ENCODE data around the gene PLXNA2. TPM values are rescaled to one million over a fixed set of nuclear protein-coding genes. Genes with fewer than 3 reads are reported as not detected.

The PLXNA2 gene
- total RNA-seq (10 to 100 TPM; 13.3 to 28.2 (median 18.4) TPM), polyA plus RNA-seq (10 to 100 TPM in 1 of 2 donors, 1 to 10 TPM in 1; 9.2 to 10.5 TPM)
- long read RNA-seq, donor 1, partial matches to known transcripts: 3 of 5 reads
- long read RNA-seq, donor 1, other reads (novel, unspliced or antisense): 2 of 5 reads
- long read RNA-seq, donor 2, full-length matches to known transcripts: 3 of 18 reads
- long read RNA-seq, donor 2, partial matches to known transcripts: 13 of 18 reads
- long read RNA-seq, donor 2, other reads (novel, unspliced or antisense): 2 of 18 reads
- long read RNA-seq, donor 3, partial matches to known transcripts: 10 of 12 reads
- long read RNA-seq, donor 3, other reads (novel, unspliced or antisense): 1 of 12 reads

GRCh38 chr1:208243967-208244916 is at the start of gene PLXNA2:
PLXNA2 (minus strand) TSS chr1:208244384; CDS start chr1:208217922, 26,462 bp downstream.
- intact Hi-C loops (cut with DNase I): loop anchor here in 8 of 10 donors (1.0 to 10.0 kb wide), 11 partner anchors 42 to 359 kb away; no protein-coding TSS in a partner anchor
- Histone ChIP-seq H3K27ac (peak within 1 kb of the TSS; percentile 74 to 98 (median 92)), H3K4me1 (peaks cover 0 to 63% (median 36%) of the 10 kb centered on the region in 12 donors), H3K9me3 (no peaks in the 10 kb centered on the region), H3K36me3 (no peaks in the 10 kb centered on the region), H3K4me3 (peak within 1 kb of the TSS; percentile 66 to 98 (median 88)), H3K27me3 (peaks cover 0 to 14% (median 0%) of the 10 kb centered on the region in 9 donors)
- ATAC-seq (peak; percentile 48 to 89 (median 84)), DNase-seq (peak; percentile 87 to 92 (median 89))
- TF ChIP-seq CTCF (IDR thresholded peaks at IDR 0.05) (no peak), POLR2A (IDR thresholded peaks at IDR 0.05) (peak in 1 of 2 donors; percentile 78)
- WGBS, 4 donors: 1 to 3% (median 1%) methylated on average over 21 to 78 of the region's 78 CpGs

GRCh38 chr1:208292908-208293307 is 48.7 kb upstream of the PLXNA2 start:
- intact Hi-C loops (cut with DNase I): no loop called here

GRCh38 chr1:208291923-208292711 is 47.9 kb upstream of the PLXNA2 start:
- no peak for DNase-seq
- 83 to 88% (median 85%) methylated on average over 4 of the region's 4 CpGs for WGBS, 4 donors
- Histone ChIP-seq H3K27ac (no peak overlapping the region), H3K4me1 (no peaks in the 10 kb centered on the region), H3K9me3 (no peaks in the 10 kb centered on the region), H3K27me3 (peaks cover 0 to 21% (median 0%) of the 10 kb centered on the region in 9 donors), H3K36me3 (no peaks in the 10 kb centered on the region), H3K4me3 (no peak overlapping the region)
- intact Hi-C loops (cut with DNase I): no loop called here
- no peak for TF ChIP-seq POLR2A (IDR thresholded peaks at IDR 0.05)
- no peak for TF ChIP-seq CTCF (IDR thresholded peaks at IDR 0.05)
- ATAC-seq: no peak

More at GRCh38 chr1:208292908-208293307, 48.7 kb upstream of the PLXNA2 start:
- WGBS, 4 donors: 87 to 94% (median 91%) methylated on average over 2 of the region's 2 CpGs
- no peak for ATAC-seq
- no peak for TF ChIP-seq POLR2A (IDR thresholded peaks at IDR 0.05)
- TF ChIP-seq CTCF (IDR thresholded peaks at IDR 0.05): no peak
- no peaks in the 10 kb centered on the region for H3K4me1 ChIP-seq
- H3K27ac ChIP-seq: no peak overlapping the region
- DNase-seq: no peak
- no peaks in the 10 kb centered on the region for H3K9me3 ChIP-seq
- no peaks in the 10 kb centered on the region for H3K36me3 ChIP-seq
- H3K4me3 ChIP-seq: no peak overlapping the region
- H3K27me3 ChIP-seq: peaks cover 0 to 21% (median 0%) of the 10 kb centered on the region in 9 donors
